Measurements from ENCODE around the gene ALK.

The ALK gene

DNA sequence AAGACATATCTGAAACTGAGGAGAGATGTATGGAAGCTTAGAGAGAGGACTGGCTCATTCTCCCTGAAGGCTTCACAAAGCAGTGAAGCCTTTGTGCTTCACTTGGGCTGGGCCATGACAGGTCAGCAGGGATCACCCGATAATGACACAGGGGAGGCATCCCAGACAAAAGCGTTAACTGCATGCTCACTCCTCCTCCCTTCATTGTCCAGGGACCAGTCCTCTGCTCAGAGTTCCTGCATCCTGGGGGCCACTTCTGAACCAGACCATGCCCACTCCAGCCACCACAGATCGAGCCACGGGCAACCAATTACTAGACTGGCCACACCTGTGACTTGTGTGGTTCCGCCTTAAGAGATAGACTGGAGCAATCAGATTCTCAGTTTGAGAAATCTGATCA is 570.1 kb downstream of the ALK start:
- TF ChIP-seq, protein P1, sequence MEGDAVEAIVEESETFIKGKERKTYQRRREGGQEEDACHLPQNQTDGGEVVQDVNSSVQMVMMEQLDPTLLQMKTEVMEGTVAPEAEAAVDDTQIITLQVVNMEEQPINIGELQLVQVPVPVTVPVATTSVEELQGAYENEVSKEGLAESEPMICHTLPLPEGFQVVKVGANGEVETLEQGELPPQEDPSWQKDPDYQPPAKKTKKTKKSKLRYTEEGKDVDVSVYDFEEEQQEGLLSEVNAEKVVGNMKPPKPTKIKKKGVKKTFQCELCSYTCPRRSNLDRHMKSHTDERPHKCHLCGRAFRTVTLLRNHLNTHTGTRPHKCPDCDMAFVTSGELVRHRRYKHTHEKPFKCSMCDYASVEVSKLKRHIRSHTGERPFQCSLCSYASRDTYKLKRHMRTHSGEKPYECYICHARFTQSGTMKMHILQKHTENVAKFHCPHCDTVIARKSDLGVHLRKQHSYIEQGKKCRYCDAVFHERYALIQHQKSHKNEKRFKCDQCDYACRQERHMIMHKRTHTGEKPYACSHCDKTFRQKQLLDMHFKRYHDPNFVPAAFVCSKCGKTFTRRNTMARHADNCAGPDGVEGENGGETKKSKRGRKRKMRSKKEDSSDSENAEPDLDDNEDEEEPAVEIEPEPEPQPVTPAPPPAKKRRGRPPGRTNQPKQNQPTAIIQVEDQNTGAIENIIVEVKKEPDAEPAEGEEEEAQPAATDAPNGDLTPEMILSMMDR (IDR thresholded peaks at IDR 0.05; ENCODE audit: insufficient read depth, low read depth, low read length, missing control alignments), result no peak
- no peak overlapping the region for H3K4me3 ChIP-seq (ENCODE audit: low read depth, low read length)
- no peak for DNase-seq (ENCODE audit: low read depth)

DNA sequence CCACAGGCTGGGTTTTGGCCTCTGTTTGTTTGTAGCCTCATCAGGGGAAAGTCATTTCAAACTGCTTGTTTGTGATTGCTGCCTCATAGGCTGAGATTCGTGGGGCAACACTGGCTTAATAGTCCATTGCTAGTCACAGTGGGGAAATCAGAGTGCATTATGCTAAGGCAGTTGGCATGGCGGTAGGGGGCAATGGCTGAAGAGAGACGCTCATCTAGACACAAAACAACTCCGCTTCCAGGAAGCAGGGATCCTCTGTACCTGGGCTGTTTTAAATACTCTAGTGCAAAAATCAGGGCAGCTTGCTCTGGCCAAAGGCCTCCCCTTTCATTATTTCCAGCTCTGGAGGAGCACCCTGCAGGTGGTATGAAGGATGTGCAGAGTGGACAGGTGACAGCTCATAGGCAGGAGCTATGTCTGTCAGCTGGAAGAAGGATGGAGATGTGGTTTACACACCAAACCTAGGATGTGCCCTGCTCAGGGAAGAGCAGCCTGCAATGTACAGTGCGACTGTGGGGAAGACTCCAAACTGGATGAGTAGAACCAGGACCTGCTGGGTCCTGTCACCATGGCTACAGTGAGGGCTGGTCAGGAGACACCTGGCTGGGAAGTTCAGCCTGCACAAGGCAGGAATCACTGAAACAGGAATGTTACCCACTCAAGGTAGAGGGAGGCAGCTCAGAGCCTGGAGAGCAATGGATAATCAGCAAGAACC is 571.9 kb downstream of the ALK start:
- TF ChIP-seq, protein P1 (IDR thresholded peaks at IDR 0.05; ENCODE audit: insufficient read depth, low read depth, low read length, missing control alignments), result no peak
- no peak overlapping the region for H3K4me3 ChIP-seq (ENCODE audit: low read depth, low read length)

DNA sequence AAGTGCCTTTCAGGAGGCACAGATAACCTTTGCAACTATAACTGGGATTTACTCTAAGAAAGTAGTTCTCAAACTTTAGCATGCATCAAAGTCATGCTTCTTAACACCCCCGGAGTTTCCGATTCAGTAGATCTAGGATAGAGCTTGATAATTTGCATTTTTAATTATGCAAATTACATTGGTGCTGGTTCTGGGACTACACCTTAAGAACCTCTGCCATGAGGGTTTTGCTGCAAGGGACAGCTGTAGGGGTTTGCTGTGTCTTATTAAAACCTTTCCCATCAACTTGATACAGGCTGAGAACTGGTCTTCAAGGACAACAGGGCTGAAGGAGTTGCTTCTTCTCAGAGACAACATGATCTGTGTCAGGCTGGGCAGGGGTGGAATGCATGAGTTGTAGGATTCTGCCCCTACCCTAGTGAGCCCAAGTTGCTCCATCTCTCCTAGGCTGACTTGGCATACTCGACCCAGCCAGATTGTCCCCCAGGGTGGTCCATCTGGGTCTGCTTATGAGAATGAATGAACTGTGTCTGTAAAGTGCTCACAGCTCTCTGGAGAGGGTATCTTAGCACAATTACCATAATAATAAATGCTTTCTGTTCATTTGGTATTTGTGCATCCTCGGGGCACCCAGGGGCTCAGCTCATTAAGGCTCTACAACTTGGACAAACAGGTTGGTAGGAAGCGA is 573.5 kb downstream of the ALK start:
- DNase-seq (ENCODE audit: low read depth), result peak; percentile 21
- TF ChIP-seq, protein P1 (IDR thresholded peaks at IDR 0.05; ENCODE audit: insufficient read depth, low read depth, low read length, missing control alignments), result no peak
- no peak overlapping the region for H3K4me3 ChIP-seq (ENCODE audit: low read depth, low read length)

More for the DNA sequence above, 571.9 kb downstream of the ALK start:
- DNase-seq (ENCODE audit: low read depth), result no peak

DNA sequence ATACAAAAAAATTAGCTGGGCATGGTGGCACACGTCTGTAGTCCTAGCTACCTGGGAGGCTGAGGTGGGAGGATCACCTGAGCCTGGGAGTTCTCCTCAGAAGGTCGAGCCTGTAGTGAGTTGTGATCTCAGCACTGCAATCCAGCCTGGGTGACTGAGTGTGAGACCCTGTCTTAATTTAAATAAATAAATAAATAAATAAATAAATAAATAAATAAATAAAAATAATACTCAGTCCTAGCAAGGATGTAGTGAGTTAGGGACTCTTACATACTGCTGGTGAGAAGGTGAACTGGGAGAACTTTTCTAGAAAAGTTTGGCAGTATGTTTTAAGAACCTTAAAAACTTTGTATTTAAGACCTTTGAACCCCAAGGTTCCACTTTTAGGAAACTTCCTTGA is 576.1 kb downstream of the ALK start:
- TF ChIP-seq, protein P1 (IDR thresholded peaks at IDR 0.05; ENCODE audit: insufficient read depth, low read depth, low read length, missing control alignments), result no peak
- no peak for DNase-seq (ENCODE audit: low read depth)
- no peak overlapping the region for H3K4me3 ChIP-seq (ENCODE audit: low read depth, low read length)

DNA sequence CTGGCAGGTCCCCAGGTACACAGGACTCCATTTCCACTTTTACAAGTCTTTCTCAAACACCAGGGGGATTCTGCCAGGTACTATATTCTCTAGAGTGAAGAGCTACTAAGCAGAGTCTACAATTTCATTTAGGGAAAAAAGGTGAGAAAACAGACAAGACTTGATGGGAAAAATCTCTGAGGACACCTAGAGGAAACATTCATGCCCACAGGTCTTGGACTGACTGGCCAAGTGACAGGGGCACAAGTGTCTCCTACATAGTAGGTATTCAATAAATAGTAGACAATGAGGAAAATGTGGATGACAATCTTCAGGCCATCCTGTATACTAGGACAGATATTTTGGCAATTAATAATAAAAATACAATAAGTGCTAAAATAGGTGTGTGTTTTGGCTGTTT is 577.6 kb downstream of the ALK start:
- H3K4me3 ChIP-seq (ENCODE audit: low read depth, low read length), result no peak overlapping the region
- TF ChIP-seq, protein P1 (IDR thresholded peaks at IDR 0.05; ENCODE audit: insufficient read depth, low read depth, low read length, missing control alignments), result no peak
- DNase-seq (ENCODE audit: low read depth), result no peak

DNA sequence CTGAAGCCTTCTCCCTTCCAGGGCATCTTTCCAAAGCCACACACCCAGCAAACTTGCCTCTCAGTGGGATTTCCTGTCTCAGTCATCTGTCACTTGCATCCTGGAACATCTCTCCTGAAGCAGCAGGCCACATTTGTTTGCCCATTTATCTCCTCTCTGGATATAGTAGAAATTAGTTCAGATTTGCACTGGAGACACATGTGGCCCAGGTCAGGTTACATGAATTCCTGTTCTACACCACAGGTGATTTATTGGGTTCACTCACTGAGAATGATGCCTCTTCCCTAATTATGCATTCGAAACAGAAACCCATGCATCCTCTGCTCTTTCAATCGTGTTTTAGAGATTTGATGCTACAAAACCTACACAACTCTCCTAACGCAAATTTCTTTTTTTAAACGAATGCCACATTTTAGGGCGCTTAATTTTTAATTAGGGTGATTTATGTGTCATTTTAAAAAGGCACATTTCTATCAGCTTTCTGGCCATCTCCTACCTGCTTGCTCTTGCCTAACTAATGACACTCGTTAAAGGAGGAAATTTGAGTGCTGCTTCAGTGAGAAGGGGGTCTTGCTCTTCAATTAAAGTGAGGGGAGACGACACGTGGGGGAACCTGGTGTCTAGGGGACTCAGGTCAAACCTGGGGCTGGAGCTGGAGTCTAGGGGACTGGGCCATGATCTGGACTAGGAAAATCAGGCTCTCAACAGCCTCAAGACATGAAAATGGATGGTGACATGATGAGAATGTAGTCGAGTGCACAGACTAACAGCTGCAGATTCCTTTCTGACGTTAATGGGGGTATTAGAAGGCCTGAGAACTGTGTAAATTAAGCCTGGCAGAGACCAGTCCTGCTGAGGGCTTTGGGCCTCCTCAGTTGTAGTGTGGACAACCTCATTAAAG is 584.8 kb downstream of the ALK start:
- DNase-seq (ENCODE audit: low read depth), result no peak
- no peak overlapping the region for H3K4me3 ChIP-seq (ENCODE audit: low read depth, low read length)
- TF ChIP-seq, protein P1 (IDR thresholded peaks at IDR 0.05; ENCODE audit: insufficient read depth, low read depth, low read length, missing control alignments), result no peak

Data from GM12865 (cell line).